PC-9 (cell line): ENCODE measurements around the gene IFT81. TPM values are rescaled to one million over a fixed set of nuclear protein-coding genes. Genes with fewer than 3 reads are reported as not detected.

Experiments used
- BruUV-seq: library from RNA; stranded (reverse); fragments of 400-500 nt; replicated peaks from 2 replicates; lab custom pipeline; 2021; lab: Mats Ljungman, UMichigan
- CTCF ChIA-PET: fragments of 300-600 bp; sonication (Branson Sonifier 250); formaldehyde crosslinking; loops from one replicate; lab custom pipeline; 2022; ENCODE audit warnings: antibody characterized with exemption; lab: Charles Lee
- POLR2A ChIA-PET: fragments of 300-600 bp; sonication (Branson Sonifier 250); formaldehyde crosslinking; loops from one replicate; lab custom pipeline; 2022; ENCODE audit warnings: antibody characterized with exemption; ENCODE audit not compliant: unreplicated experiment; lab: Charles Lee
- DNase-seq, 2 experiments: peaks; one replicate each; pipeline versions ENCODE4 v3.0.0 to v3.0.0-alpha.2; 2015 to 2022; ENCODE audit warnings: mixed read lengths in 1 of 2
- H2AFZ ChIP-seq: fragments of 200-600 bp; sonication (generic); 2 replicates; pipeline ENCODE4 v1.8.1; 2017; ENCODE audit warnings: antibody characterized with exemption
- H3F3A ChIP-seq: fragments of 200-600 bp; sonication (generic); 2 replicates; pipeline ENCODE4 v1.8.1; 2017; ENCODE audit warnings: antibody characterized with exemption, mild to moderate bottlenecking, low read depth; ENCODE audit not compliant: insufficient read depth
- H3K27ac ChIP-seq: fragments of 200-600 bp; sonication (generic); 2 replicates; pipeline ENCODE4 v1.6.1; 2016; ENCODE audit warnings: mixed run types
- H3K27me3 ChIP-seq: fragments of 200-600 bp; sonication (generic); 2 replicates; pipeline ENCODE4 v1.6.1; 2016; ENCODE audit warnings: low read depth, mixed run types; ENCODE audit not compliant: insufficient read depth
- H3K36me3 ChIP-seq: fragments of 200-600 bp; sonication (generic); 2 replicates; pipeline ENCODE4 v1.6.1; 2016; ENCODE audit warnings: low read depth, mixed run types
- H3K4me1 ChIP-seq: fragments of 200-600 bp; sonication (generic); replicated peaks from 2 replicates; pipeline ENCODE4 v1.6.1; 2016; ENCODE audit warnings: mixed run types; ENCODE audit not compliant: insufficient read depth
- H3K4me2 ChIP-seq: fragments of 200-600 bp; sonication (generic); 2 replicates; pipeline ENCODE4 v1.6.1; 2017; ENCODE audit warnings: mixed run types
- H3K4me3 ChIP-seq: fragments of 200-600 bp; sonication (generic); 2 replicates; pipeline ENCODE4 v1.6.1; 2016; ENCODE audit warnings: mixed run types
- H3K79me2 ChIP-seq: fragments of 200-600 bp; sonication (generic); 2 replicates; pipeline ENCODE4 v1.6.1; 2017; ENCODE audit warnings: low read depth, mixed run types
- H3K9me2 ChIP-seq: fragments of 200-600 bp; sonication (generic); 2 replicates; pipeline ENCODE4 v1.8.1; 2017; ENCODE audit warnings: mild to moderate bottlenecking; ENCODE audit not compliant: insufficient read depth
- H3K9me3 ChIP-seq: fragments of 200-600 bp; sonication (generic); 2 replicates; pipeline ENCODE4 v1.8.1; 2016; ENCODE audit warnings: low read depth; ENCODE audit not compliant: insufficient read depth
- H4K20me1 ChIP-seq: fragments of 200-600 bp; sonication (generic); 2 replicates; pipeline ENCODE4 v1.8.1; 2017; ENCODE audit not compliant: insufficient read depth
- EZH2 ChIP-seq: fragments of 200-600 bp; sonication (generic); IDR thresholded peaks from 2 replicates; pipeline ENCODE4 v1.8.0; 2017; ENCODE audit warnings: antibody characterized with exemption, low read depth
- intact Hi-C: fragments of 100-400 bp; cut with micrococcal nuclease; formaldehyde crosslinking; loops from one replicate; pipeline ENCODE4 v1.10.0; 2022; ENCODE audit not compliant: unreplicated experiment
- total RNA-seq: library from RNA; stranded (reverse); gene quantifications from 2 replicates; pipeline ENCODE4 v1.2.3, GENCODE V29; 2021
- TF ChIP-seq, protein P1 (sequence below): fragments of 200-600 bp; sonication (generic); conservative IDR thresholded peaks from 2 replicates; pipeline ENCODE4 v1.6.1; 2017; ENCODE audit warnings: mixed run types, antibody characterized with exemption, mild to moderate bottlenecking, moderate library complexity

The IFT81 gene
- total RNA-seq, 1 experiment from 2014 or later: 19.3 TPM

DNA sequence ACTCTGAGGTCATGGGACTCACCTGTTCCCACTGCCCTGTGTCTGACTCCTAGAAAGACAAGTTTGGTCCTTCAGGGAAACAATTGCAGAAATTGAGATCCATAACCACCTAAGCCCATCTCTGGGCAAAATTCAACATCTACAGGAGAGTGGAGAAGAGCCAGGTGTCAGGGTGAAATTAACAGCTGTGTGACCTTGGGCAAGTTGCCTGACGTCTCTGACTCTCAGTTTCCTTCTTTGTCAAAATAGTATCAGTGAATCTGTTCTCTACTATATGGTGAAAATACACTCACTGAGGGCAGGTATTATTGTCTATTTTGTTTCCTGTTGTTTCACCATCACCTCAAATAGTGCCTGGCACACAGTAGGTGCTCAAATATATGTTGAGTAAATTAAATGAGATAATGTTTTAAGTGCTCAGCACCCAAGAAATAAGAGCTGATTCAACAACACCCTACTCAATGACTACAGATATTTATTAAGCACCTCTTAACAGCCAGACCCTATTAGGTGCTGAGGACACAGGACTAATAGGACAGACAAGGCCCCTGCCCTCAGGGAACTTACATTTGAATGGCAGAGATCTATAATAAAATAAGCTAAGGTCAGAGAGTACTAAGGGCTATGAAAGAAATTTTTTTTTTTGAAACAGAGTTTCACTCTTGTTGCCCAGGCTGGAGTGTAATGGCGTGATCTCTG lies 14.2 kb upstream of the IFT81 start:
- 0 out of 2 replicates have a peak, but pooled peaks cover 3% of the 10 kb centered on the region for H3K4me1 ChIP-seq
- H3K9me3 ChIP-seq: no peaks in the 10 kb centered on the region
- no peak overlapping the region for H3K27ac ChIP-seq
- no peaks in the 10 kb centered on the region for H3K27me3 ChIP-seq
- DNase-seq: no peak
- H3K4me3 ChIP-seq: no peak overlapping the region
- H4K20me1 ChIP-seq: no peaks in the 10 kb centered on the region
- BruUV-seq: no TSS peak
- no peaks in the 10 kb centered on the region for H3F3A ChIP-seq
- POLR2A ChIA-PET: interaction anchor here (0.6 kb wide), 1 partner anchor 222 kb away, joined by 3 read pairs; no protein-coding TSS in a partner anchor
- no peaks in the 10 kb centered on the region for H3K36me3 ChIP-seq
- H3K9me2 ChIP-seq: no peaks in the 10 kb centered on the region
- intact Hi-C loops: no loop called here
- H2AFZ ChIP-seq: no peak overlapping the region
- no peak for TF ChIP-seq EZH2
- TF ChIP-seq, protein P1, sequence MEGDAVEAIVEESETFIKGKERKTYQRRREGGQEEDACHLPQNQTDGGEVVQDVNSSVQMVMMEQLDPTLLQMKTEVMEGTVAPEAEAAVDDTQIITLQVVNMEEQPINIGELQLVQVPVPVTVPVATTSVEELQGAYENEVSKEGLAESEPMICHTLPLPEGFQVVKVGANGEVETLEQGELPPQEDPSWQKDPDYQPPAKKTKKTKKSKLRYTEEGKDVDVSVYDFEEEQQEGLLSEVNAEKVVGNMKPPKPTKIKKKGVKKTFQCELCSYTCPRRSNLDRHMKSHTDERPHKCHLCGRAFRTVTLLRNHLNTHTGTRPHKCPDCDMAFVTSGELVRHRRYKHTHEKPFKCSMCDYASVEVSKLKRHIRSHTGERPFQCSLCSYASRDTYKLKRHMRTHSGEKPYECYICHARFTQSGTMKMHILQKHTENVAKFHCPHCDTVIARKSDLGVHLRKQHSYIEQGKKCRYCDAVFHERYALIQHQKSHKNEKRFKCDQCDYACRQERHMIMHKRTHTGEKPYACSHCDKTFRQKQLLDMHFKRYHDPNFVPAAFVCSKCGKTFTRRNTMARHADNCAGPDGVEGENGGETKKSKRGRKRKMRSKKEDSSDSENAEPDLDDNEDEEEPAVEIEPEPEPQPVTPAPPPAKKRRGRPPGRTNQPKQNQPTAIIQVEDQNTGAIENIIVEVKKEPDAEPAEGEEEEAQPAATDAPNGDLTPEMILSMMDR: no peak
- H3K4me2 ChIP-seq: no peak overlapping the region
- no peaks in the 10 kb centered on the region for H3K79me2 ChIP-seq
- CTCF ChIA-PET: no interaction called here

DNA sequence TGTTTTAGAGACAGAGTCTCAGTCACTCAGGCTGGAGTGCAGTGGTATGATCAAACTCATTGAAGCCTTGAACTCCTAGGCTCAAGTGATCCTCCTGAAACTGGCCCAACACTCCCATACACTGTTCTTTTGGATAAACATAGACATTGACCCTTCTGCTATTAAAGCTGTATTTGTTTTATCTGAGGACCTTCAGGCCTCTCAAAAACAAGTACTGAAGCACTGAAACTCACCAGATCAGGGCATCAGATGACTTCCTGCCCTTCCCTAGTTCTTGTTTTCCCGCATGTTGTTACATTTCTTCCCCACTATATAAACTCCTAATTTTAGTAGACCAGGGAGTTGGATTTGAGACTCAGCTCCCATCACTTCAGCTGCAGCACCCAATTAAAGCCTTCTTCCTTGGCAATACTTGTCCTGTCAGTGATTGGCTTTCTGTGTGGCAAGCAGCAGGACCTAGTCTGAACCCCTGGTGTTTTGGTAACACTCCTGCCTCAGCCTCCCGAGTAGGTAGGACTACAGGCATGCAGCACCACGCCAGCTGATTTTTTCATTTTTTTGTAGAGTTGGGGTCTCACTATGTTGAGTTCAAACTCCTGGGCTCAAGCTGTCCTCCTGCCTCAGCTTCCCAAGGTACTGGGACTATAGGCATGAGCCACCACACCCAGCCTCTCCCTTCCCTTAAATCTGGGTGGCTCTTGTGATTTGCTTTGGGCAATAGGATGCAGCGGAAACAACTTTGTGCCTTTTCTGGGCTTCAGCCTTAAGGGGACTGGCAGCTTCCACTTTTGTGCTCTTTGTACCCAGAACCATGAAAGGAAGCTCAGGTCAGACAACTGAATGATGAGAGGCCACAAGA lies 12.5 kb upstream of the IFT81 start:
- Histone ChIP-seq H3K27ac (no peak overlapping the region), H3K36me3 (no peaks in the 10 kb centered on the region), H3K79me2 (no peaks in the 10 kb centered on the region), H3K9me2 (no peaks in the 10 kb centered on the region), H2AFZ (no peak overlapping the region), H3K9me3 (no peaks in the 10 kb centered on the region), H3K4me2 (no peak overlapping the region), H3K4me1 (0 out of 2 replicates have a peak, but pooled peaks cover 3% of the 10 kb centered on the region), H3K4me3 (no peak overlapping the region), H3F3A (no peaks in the 10 kb centered on the region), H4K20me1 (no peaks in the 10 kb centered on the region), H3K27me3 (no peaks in the 10 kb centered on the region)
- intact Hi-C loops: no loop called here
- POLR2A ChIA-PET: no interaction called here
- BruUV-seq: no TSS peak
- no peak for DNase-seq
- CTCF ChIA-PET: interaction anchor here (0.6 kb wide), 2 partner anchors 15 to 338 kb away, joined by 3 to 4 read pairs; no protein-coding TSS in a partner anchor
- TF ChIP-seq, protein P1: no peak
- TF ChIP-seq EZH2: no peak

DNA sequence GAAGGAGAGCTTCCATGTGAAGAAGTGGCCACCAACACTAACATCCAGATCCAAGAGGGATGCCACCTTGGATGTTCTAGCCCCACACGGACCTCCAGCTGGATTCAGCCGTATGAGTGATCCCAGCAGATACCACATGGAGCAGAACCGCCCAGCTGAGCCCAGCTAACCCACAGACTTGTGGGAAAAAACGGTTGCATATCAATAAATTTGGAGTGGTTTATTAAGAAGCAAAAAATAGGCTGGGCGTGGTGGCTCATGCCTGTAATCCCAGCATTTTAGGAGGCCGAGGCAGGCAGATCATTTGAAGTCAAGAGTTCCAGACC lies 11.9 kb upstream of the IFT81 start:
- DNase-seq: no peak
- no peaks in the 10 kb centered on the region for H3K36me3 ChIP-seq
- TF ChIP-seq, protein P1: no peak
- no peak for TF ChIP-seq EZH2
- H3K4me2 ChIP-seq: no peak overlapping the region
- ChIA-PET POLR2A (no interaction called here), CTCF (interaction anchor here (0.6 kb wide), 1 partner anchor 14 kb away, joined by 4 read pairs; no protein-coding TSS in a partner anchor)
- no peak overlapping the region for H2AFZ ChIP-seq
- no peaks in the 10 kb centered on the region for H3K9me3 ChIP-seq
- no peaks in the 10 kb centered on the region for H3K79me2 ChIP-seq
- intact Hi-C loops: no loop called here
- no TSS peak for BruUV-seq
- no peaks in the 10 kb centered on the region for H3K27me3 ChIP-seq
- H3K4me3 ChIP-seq: no peak overlapping the region
- no peak overlapping the region for H3K27ac ChIP-seq
- H3F3A ChIP-seq: no peaks in the 10 kb centered on the region
- H4K20me1 ChIP-seq: no peaks in the 10 kb centered on the region
- H3K4me1 ChIP-seq: 0 out of 2 replicates have a peak, but pooled peaks cover 3% of the 10 kb centered on the region
- no peaks in the 10 kb centered on the region for H3K9me2 ChIP-seq
